Adrenal gland (tissue), 5 donors: Measurements from ENCODE around the gene ANXA1.

Experiments used
- CTCF ChIP-seq, 6 experiments: fragments of 450-650 bp in 4 of 6; fragments of 200-600 bp in 2 of 6; sonication (generic) in 1 of 6; IDR thresholded peaks; 1 replicate in 5 of 6; 2 replicates in 1 of 6; pipeline versions ENCODE4 v1.5.1 to v1.8.0; 2016 to 2021; ENCODE audit warnings: antibody characterized with exemption in 6 of 6, mild to moderate bottlenecking in 2 of 6, moderate library complexity in 1 of 6
- POLR2A ChIP-seq, 2 donors: fragments of 450-650 bp; IDR thresholded peaks; one replicate each; pipeline ENCODE4 v1.6.1; 2017; ENCODE audit warnings: antibody characterized with exemption in 2 of 2, mild to moderate bottlenecking in 2 of 2, moderate library complexity in 1 of 2
- donor health status: DM: no; HTN: no; CAD: no.

- no peak for TF ChIP-seq CTCF (IDR thresholded peaks at IDR 0.05)
- no peak for TF ChIP-seq POLR2A (IDR thresholded peaks at IDR 0.05)
Observed at GRCh38 chr9:73104342-73104741, 47.3 kb upstream of the ANXA1 start.
